ENCODE results near the gene SLC10A4. TPM values are rescaled to one million over a fixed set of nuclear protein-coding genes. Genes with fewer than 3 reads are reported as not detected.
A peak's percentile ranks its signal among the peaks of the same experiment; 100 is the strongest.

Gene SLC10A4
- total and polyA plus RNA-seq, 2 experiments from 2014 or later, result 2.3 to 4.3 TPM

- TF ChIP-seq, protein P1, sequence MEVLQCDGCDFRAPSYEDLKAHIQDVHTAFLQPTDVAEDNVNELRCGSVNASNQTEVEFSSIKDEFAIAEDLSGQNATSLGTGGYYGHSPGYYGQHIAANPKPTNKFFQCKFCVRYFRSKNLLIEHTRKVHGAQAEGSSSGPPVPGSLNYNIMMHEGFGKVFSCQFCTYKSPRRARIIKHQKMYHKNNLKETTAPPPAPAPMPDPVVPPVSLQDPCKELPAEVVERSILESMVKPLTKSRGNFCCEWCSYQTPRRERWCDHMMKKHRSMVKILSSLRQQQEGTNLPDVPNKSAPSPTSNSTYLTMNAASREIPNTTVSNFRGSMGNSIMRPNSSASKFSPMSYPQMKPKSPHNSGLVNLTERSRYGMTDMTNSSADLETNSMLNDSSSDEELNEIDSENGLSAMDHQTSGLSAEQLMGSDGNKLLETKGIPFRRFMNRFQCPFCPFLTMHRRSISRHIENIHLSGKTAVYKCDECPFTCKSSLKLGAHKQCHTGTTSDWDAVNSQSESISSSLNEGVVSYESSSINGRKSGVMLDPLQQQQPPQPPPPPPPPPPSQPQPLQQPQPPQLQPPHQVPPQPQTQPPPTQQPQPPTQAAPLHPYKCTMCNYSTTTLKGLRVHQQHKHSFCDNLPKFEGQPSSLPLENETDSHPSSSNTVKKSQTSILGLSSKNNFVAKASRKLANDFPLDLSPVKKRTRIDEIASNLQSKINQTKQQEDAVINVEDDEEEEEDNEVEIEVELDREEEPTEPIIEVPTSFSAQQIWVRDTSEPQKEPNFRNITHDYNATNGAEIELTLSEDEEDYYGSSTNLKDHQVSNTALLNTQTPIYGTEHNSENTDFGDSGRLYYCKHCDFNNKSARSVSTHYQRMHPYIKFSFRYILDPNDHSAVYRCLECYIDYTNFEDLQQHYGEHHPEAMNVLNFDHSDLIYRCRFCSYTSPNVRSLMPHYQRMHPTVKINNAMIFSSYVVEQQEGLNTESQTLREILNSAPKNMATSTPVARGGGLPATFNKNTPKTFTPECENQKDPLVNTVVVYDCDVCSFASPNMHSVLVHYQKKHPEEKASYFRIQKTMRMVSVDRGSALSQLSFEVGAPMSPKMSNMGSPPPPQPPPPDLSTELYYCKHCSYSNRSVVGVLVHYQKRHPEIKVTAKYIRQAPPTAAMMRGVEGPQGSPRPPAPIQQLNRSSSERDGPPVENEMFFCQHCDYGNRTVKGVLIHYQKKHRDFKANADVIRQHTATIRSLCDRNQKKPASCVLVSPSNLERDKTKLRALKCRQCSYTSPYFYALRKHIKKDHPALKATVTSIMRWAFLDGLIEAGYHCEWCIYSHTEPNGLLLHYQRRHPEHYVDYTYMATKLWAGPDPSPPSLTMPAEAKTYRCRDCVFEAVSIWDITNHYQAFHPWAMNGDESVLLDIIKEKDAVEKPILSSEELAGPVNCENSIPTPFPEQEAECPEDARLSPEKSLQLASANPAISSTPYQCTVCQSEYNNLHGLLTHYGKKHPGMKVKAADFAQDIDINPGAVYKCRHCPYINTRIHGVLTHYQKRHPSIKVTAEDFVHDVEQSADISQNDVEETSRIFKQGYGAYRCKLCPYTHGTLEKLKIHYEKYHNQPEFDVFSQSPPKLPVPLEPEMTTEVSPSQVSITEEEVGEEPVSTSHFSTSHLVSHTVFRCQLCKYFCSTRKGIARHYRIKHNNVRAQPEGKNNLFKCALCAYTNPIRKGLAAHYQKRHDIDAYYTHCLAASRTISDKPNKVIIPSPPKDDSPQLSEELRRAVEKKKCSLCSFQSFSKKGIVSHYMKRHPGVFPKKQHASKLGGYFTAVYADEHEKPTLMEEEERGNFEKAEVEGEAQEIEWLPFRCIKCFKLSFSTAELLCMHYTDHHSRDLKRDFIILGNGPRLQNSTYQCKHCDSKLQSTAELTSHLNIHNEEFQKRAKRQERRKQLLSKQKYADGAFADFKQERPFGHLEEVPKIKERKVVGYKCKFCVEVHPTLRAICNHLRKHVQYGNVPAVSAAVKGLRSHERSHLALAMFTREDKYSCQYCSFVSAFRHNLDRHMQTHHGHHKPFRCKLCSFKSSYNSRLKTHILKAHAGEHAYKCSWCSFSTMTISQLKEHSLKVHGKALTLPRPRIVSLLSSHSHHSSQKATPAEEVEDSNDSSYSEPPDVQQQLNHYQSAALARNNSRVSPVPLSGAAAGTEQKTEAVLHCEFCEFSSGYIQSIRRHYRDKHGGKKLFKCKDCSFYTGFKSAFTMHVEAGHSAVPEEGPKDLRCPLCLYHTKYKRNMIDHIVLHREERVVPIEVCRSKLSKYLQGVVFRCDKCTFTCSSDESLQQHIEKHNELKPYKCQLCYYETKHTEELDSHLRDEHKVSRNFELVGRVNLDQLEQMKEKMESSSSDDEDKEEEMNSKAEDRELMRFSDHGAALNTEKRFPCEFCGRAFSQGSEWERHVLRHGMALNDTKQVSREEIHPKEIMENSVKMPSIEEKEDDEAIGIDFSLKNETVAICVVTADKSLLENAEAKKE (CRISPR knock-in tag; IDR thresholded peaks at IDR 0.05), result no peak
- no peak for TF ChIP-seq ZNF114 (CRISPR knock-in tag; IDR thresholded peaks at IDR 0.05)
- TF ChIP-seq, protein P2, sequence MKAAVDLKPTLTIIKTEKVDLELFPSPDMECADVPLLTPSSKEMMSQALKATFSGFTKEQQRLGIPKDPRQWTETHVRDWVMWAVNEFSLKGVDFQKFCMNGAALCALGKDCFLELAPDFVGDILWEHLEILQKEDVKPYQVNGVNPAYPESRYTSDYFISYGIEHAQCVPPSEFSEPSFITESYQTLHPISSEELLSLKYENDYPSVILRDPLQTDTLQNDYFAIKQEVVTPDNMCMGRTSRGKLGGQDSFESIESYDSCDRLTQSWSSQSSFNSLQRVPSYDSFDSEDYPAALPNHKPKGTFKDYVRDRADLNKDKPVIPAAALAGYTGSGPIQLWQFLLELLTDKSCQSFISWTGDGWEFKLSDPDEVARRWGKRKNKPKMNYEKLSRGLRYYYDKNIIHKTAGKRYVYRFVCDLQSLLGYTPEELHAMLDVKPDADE (IDR thresholded peaks at IDR 0.05), result no peak
Measured at GRCh38 chr4:48498895-48499294, 15.8 kb downstream of the SLC10A4 start (continued).

GRCh38 chr4:48499551-48500066 is 16.5 kb downstream of the SLC10A4 start:
- H3K4me2 ChIP-seq, result no peak overlapping the region

More at GRCh38 chr4:48499551-48500066, 16.5 kb downstream of the SLC10A4 start:
- Histone ChIP-seq H3K4me1 (ENCODE audit: insufficient read depth) (peaks cover 25% of the 10 kb centered on the region), H3F3A (replicated peaks; ENCODE audit: low read depth) (no peaks in the 10 kb centered on the region), H3K27me3 (ENCODE audit: insufficient read depth) (no peaks in the 10 kb centered on the region), H3K4me3 (no peak overlapping the region), H3K79me2 (replicated peaks; ENCODE audit: insufficient read depth) (no peaks in the 10 kb centered on the region), H3K36me3 (ENCODE audit: insufficient read depth) (no peaks in the 10 kb centered on the region), H3K27ac (ENCODE audit: low read depth) (peak overlapping the region; percentile 27; the same call in 1 of the 2 replicates), H4K20me1 (replicated peaks; ENCODE audit: insufficient read depth) (no peaks in the 10 kb centered on the region), H3K9me2 (ENCODE audit: insufficient read depth) (no peaks in the 10 kb centered on the region), H2AFZ (no peak overlapping the region)
- TF ChIP-seq ZNF114 (CRISPR knock-in tag; IDR thresholded peaks at IDR 0.05), result no peak
- TF ChIP-seq EZH2 (IDR thresholded peaks at IDR 0.05; ENCODE audit: low read depth, unreplicated experiment), result no peak
- no peak for TF ChIP-seq STAT1 (IDR thresholded peaks at IDR 0.05; ENCODE audit: unreplicated experiment)
- TF ChIP-seq, protein P2 (IDR thresholded peaks at IDR 0.05), result no peak
- no peak for TF ChIP-seq NANOG (IDR thresholded peaks at IDR 0.05; ENCODE audit: borderline replicate concordance)
- TF ChIP-seq JUNB (IDR thresholded peaks at IDR 0.05; ENCODE audit: unreplicated experiment), result no peak
- no peak for TF ChIP-seq CTCF (conservative IDR thresholded peaks at IDR 0.05; ENCODE audit: low read depth in 2 of 2)
- no peak for TF ChIP-seq REST (IDR thresholded peaks at IDR 0.05; ENCODE audit: unreplicated experiment)
- no peak for TF ChIP-seq ZNF331 (CRISPR knock-in tag; IDR thresholded peaks at IDR 0.05; ENCODE audit: low read depth)
- TF ChIP-seq POLR2AphosphoS5 (IDR thresholded peaks at IDR 0.05; ENCODE audit: low read depth), result no peak
- ATAC-seq, result no peak
- Mint-ChIP-seq H3K4me3 (no peak overlapping the region), H3K9me3 (no peaks in the 10 kb centered on the region), H3K36me3 (ENCODE audit: low read depth) (peaks cover 10% of the 10 kb centered on the region; the same call in 2 of the 3 replicates), H3K27me3 (ENCODE audit: insufficient read depth, low read depth, poor library complexity) (peaks cover 2% of the 10 kb centered on the region), H3K4me1 (peaks cover 23% of the 10 kb centered on the region), H3K27ac (no peak overlapping the region)
- DNase-seq (ENCODE audit: low spot score), result no peak

All from GM23338 (cell line).